Stimulated activated effector memory CD8-positive, alpha-beta T cell treated with anti-CD3 and anti-CD28 coated beads, Interleukin-12 subunit alpha, Interleukin-12 subunit beta, amount 100 ng/mL, for 72 hours (primary cell): Measurements from ENCODE around the gene ZFYVE21.
"Not testable (repeated sequence)": the region's sequence is repeated elsewhere in the genome, so short reads cannot be mapped to it uniquely, and the experiment has no call there.

ENCODE experiments used
- ATAC-seq: fragments of 150-1000 bp; cut with Tn5 transposase; 2 replicates; pipeline ENCODE4 v1.10.0; 2021
- DNase-seq, 2 donors: peaks; one replicate each; pipeline ENCODE4 v3.0.0; 2021 to 2022; ENCODE audit warnings: low spot score in 2 of 2
- H3K27ac Mint-ChIP-seq: one replicate; pipeline ENCODE4 v1.8.0; 2022; ENCODE audit warnings: mild to moderate bottlenecking, mixed read lengths
- H3K36me3 Mint-ChIP-seq: one replicate; pipeline ENCODE4 v1.8.0; 2022; ENCODE audit warnings: mild to moderate bottlenecking, mixed read lengths
- H3K4me1 Mint-ChIP-seq: one replicate; pipeline ENCODE4 v1.8.0; 2022; ENCODE audit warnings: mixed read lengths
- H3K4me3 Mint-ChIP-seq: one replicate; pipeline ENCODE4 v1.8.0; 2022; ENCODE audit warnings: mild to moderate bottlenecking, mixed read lengths
- H3K9me3 Mint-ChIP-seq: one replicate; pipeline ENCODE4 v1.8.0; 2022; ENCODE audit warnings: mixed read lengths

The ZFYVE21 gene

GRCh38 chr14:103765526-103765925, 49.9 kb downstream of the ZFYVE21 start:
- peak overlapping the region; percentile 11 for H3K27ac Mint-ChIP-seq
- H3K4me1 Mint-ChIP-seq: peaks cover 6% of the 10 kb centered on the region
- no peak for ATAC-seq
- peaks cover 7% of the 10 kb centered on the region for H3K36me3 Mint-ChIP-seq
- no peak overlapping the region for H3K4me3 Mint-ChIP-seq
- no peak for DNase-seq
- no peaks in the 10 kb centered on the region for H3K9me3 Mint-ChIP-seq

GRCh38 chr14:103767336-103767894, 51.8 kb downstream of the ZFYVE21 start:
- no peak for ATAC-seq
- DNase-seq: no peak
- peaks cover 6% of the 10 kb centered on the region for H3K4me1 Mint-ChIP-seq
- H3K9me3 Mint-ChIP-seq: no peaks in the 10 kb centered on the region
- no peak overlapping the region for H3K4me3 Mint-ChIP-seq
- peaks cover 10% of the 10 kb centered on the region for H3K36me3 Mint-ChIP-seq
- no peak overlapping the region for H3K27ac Mint-ChIP-seq

GRCh38 chr14:103770500-103770899, 54.9 kb downstream of the ZFYVE21 start:
- Mint-ChIP-seq H3K36me3 (peaks cover 7% of the 10 kb centered on the region), H3K9me3 (no peaks in the 10 kb centered on the region), H3K4me3 (no peak overlapping the region), H3K4me1 (peaks cover 2% of the 10 kb centered on the region), H3K27ac (peak overlapping the region; percentile 78)
- no peak for DNase-seq
- ATAC-seq: no peak

- H3K4me1 Mint-ChIP-seq: no peaks in the 10 kb centered on the region
- peaks cover 9% of the 10 kb centered on the region for H3K36me3 Mint-ChIP-seq
- no peaks in the 10 kb centered on the region for H3K9me3 Mint-ChIP-seq
- H3K4me3 Mint-ChIP-seq: no peak overlapping the region
- H3K27ac Mint-ChIP-seq: peak overlapping the region; percentile 78
- no peak for ATAC-seq
- no peak for DNase-seq
These were observed 55.3 kb downstream of the ZFYVE21 start for GRCh38 chr14:103770902-103771301.

- ATAC-seq: no peak
These were observed 56.6 kb downstream of the ZFYVE21 start for GRCh38 chr14:103772078-103772712.

GRCh38 chr14:103773521-103773920, 57.9 kb downstream of the ZFYVE21 start:
- ATAC-seq: no peak
- peaks cover 26% of the 10 kb centered on the region for H3K36me3 Mint-ChIP-seq
- no peaks in the 10 kb centered on the region for H3K9me3 Mint-ChIP-seq
- no peak for DNase-seq
- H3K4me1 Mint-ChIP-seq: no peaks in the 10 kb centered on the region
- H3K4me3 Mint-ChIP-seq: no peak overlapping the region
- no peak overlapping the region for H3K27ac Mint-ChIP-seq

More at GRCh38 chr14:103772078-103772712, 56.6 kb downstream of the ZFYVE21 start:
- H3K4me1 Mint-ChIP-seq: no peaks in the 10 kb centered on the region
- no peak for DNase-seq
- no peak overlapping the region for H3K4me3 Mint-ChIP-seq
- no peak overlapping the region for H3K27ac Mint-ChIP-seq
- H3K36me3 Mint-ChIP-seq: peaks cover 13% of the 10 kb centered on the region
- no peaks in the 10 kb centered on the region for H3K9me3 Mint-ChIP-seq

GRCh38 chr14:103775506-103775905, 59.9 kb downstream of the ZFYVE21 start:
- Mint-ChIP-seq H3K36me3 (peaks cover 32% of the 10 kb centered on the region), H3K9me3 (no peaks in the 10 kb centered on the region), H3K4me1 (no peaks in the 10 kb centered on the region), H3K27ac (no peak overlapping the region), H3K4me3 (no peak overlapping the region)
- no peak for DNase-seq
- no peak for ATAC-seq

- not testable (repeated sequence) for H3K4me1 Mint-ChIP-seq, ATAC-seq, DNase-seq, H3K27ac Mint-ChIP-seq, H3K4me3 Mint-ChIP-seq, H3K9me3 Mint-ChIP-seq
- H3K36me3 Mint-ChIP-seq: peaks cover 32% of the 10 kb centered on the region
These were observed 60.7 kb downstream of the ZFYVE21 start for GRCh38 chr14:103776319-103776718.

- H3K4me1 Mint-ChIP-seq: no peaks in the 10 kb centered on the region
- ATAC-seq (no peak), DNase-seq (no peak)
- H3K9me3 Mint-ChIP-seq: no peaks in the 10 kb centered on the region
- H3K4me3 Mint-ChIP-seq: no peak overlapping the region
- H3K27ac Mint-ChIP-seq: no peak overlapping the region
- H3K36me3 Mint-ChIP-seq: peaks cover 23% of the 10 kb centered on the region
These were observed 66.8 kb downstream of the ZFYVE21 start for GRCh38 chr14:103782376-103782775.
